AG04449 (cell line): ENCODE measurements around the gene DNAH5.

ENCODE experiments used
- CTCF ChIA-PET: fragments of 350-600 bp; formaldehyde crosslinking; extraction: SDS; loops from one replicate; lab custom pipeline; 2021; ENCODE audit warnings: antibody characterized with exemption; lab: Yijun Ruan, JAX
- POLR2A ChIA-PET: fragments of 400-600, 350-600 bp; formaldehyde crosslinking; extraction: SDS; loops from one replicate; lab custom pipeline; 2020; ENCODE audit warnings: antibody characterized with exemption, inconsistent platforms; lab: Yijun Ruan, JAX
- DNase-seq: peaks from one replicate; pipeline ENCODE4 v3.0.0-alpha.2; 2010; ENCODE audit warnings: low read depth, low spot score
- H3K4me3 ChIP-seq: 2 replicates; pipeline ENCODE4 v1.5.1; 2011; ENCODE audit warnings: low read depth, mild to moderate bottlenecking, control low read depth, low read length
- TF ChIP-seq, protein P1 (sequence below): IDR thresholded peaks from one replicate; pipeline ENCODE4 v1.5.1; 2011; ENCODE audit warnings: mild to moderate bottlenecking, moderate library complexity, low read length, control low read depth, inconsistent platforms; ENCODE audit not compliant: insufficient read depth; ENCODE audit errors: missing control alignments

Gene DNAH5, protein sequence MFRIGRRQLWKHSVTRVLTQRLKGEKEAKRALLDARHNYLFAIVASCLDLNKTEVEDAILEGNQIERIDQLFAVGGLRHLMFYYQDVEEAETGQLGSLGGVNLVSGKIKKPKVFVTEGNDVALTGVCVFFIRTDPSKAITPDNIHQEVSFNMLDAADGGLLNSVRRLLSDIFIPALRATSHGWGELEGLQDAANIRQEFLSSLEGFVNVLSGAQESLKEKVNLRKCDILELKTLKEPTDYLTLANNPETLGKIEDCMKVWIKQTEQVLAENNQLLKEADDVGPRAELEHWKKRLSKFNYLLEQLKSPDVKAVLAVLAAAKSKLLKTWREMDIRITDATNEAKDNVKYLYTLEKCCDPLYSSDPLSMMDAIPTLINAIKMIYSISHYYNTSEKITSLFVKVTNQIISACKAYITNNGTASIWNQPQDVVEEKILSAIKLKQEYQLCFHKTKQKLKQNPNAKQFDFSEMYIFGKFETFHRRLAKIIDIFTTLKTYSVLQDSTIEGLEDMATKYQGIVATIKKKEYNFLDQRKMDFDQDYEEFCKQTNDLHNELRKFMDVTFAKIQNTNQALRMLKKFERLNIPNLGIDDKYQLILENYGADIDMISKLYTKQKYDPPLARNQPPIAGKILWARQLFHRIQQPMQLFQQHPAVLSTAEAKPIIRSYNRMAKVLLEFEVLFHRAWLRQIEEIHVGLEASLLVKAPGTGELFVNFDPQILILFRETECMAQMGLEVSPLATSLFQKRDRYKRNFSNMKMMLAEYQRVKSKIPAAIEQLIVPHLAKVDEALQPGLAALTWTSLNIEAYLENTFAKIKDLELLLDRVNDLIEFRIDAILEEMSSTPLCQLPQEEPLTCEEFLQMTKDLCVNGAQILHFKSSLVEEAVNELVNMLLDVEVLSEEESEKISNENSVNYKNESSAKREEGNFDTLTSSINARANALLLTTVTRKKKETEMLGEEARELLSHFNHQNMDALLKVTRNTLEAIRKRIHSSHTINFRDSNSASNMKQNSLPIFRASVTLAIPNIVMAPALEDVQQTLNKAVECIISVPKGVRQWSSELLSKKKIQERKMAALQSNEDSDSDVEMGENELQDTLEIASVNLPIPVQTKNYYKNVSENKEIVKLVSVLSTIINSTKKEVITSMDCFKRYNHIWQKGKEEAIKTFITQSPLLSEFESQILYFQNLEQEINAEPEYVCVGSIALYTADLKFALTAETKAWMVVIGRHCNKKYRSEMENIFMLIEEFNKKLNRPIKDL (N-terminal part only)

DNA sequence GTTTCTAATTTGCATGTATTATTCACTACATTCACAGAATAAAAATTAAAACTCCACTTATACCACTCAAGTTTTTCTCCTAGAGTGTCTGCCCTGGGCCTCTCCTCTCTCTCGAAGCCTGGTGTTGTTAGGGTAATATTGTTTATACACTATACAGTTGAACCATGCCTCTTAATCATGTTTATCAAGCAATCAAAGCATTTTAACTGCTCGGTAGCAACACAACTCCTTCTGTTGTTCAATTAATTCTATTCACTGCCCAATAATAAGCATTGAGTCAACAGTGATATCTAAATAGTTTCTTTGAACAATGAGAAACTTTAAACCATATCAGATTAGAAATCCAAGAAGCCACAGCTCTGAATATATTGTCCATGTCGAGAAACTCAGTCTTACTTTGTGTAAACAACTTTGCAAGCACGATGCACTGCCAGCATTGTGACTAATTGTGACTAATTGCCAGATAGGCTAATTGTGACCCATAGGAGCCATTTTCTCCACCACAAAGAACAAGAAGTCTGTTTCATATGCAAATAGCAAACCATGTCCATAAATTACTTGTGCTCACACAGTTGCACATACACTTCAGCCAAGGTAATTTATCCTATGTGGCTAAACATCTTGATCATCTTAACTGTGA, at the start of gene DNAH5:
Gene DNAH5, minus strand, starts transcription at position 129 of the 640 bp plus-strand sequence. CDS start 250 bp downstream, outside the sequence.
- POLR2A ChIA-PET: no interaction called here
- DNase-seq: no peak
- TF ChIP-seq, protein P1, sequence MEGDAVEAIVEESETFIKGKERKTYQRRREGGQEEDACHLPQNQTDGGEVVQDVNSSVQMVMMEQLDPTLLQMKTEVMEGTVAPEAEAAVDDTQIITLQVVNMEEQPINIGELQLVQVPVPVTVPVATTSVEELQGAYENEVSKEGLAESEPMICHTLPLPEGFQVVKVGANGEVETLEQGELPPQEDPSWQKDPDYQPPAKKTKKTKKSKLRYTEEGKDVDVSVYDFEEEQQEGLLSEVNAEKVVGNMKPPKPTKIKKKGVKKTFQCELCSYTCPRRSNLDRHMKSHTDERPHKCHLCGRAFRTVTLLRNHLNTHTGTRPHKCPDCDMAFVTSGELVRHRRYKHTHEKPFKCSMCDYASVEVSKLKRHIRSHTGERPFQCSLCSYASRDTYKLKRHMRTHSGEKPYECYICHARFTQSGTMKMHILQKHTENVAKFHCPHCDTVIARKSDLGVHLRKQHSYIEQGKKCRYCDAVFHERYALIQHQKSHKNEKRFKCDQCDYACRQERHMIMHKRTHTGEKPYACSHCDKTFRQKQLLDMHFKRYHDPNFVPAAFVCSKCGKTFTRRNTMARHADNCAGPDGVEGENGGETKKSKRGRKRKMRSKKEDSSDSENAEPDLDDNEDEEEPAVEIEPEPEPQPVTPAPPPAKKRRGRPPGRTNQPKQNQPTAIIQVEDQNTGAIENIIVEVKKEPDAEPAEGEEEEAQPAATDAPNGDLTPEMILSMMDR: no peak

DNA sequence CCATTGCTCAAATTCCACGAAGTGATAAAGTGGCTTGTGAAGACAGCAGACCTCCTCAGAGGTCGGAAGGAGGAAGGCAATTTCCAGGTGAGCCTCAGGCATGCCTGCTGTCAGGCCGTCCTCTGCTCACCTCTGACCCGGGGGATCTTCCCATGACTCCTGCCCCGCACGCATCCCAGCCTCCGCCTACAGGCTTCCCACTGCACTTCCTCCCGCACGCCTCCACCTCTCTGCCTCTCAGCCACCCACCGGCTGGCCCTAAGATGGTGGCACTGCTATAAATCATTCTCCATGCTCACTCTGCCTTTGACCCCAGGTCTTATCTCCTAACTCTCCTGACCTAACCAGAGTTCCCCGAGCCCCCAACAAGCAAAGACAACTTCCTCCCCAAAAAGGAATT, 49.4 kb upstream of the DNAH5 start:
- no peak overlapping the region for H3K4me3 ChIP-seq
- CTCF ChIA-PET: interaction anchor here (1.0 to 5.3 kb wide), 5 partner anchors 12 to 655 kb away, joined by 3 to 32 read pairs (median 5); no protein-coding TSS in a partner anchor
- DNase-seq: no peak
- POLR2A ChIA-PET: interaction anchor here (0.7 kb wide), 1 partner anchor 44 kb away, joined by 3 read pairs; no protein-coding TSS in a partner anchor
- TF ChIP-seq, protein P1: no peak

More for the DNA sequence above, at the start of gene DNAH5:
- no peak within 1 kb of the TSS for H3K4me3 ChIP-seq
- CTCF ChIA-PET: interaction anchor here (1.1 kb wide), 1 partner anchor 12 kb away, joined by 3 read pairs; no protein-coding TSS in a partner anchor

DNA sequence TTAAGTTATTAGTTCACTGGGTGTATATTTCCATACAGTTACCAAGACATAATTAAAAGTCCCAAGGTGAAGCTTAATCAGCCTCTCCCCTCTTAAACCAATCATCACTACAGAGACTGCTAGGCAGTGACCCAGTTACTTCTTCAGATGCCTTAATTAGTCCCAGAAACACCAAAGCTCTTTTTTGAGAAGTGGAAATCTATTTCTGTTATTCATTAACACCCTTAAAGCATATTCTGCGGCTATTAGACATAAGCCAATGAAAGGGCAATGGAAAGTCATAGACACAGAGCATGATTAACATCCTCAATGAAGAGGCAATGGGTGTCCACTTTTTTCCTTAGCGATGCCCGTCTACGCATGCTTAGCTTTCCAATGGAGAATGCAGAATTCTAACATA, 48.3 kb upstream of the DNAH5 start:
- ChIA-PET CTCF (interaction anchor here (0.7 to 5.3 kb wide), 7 partner anchors 13 to 656 kb away, joined by 3 to 32 read pairs (median 4); no protein-coding TSS in a partner anchor), POLR2A (no interaction called here)
- TF ChIP-seq, protein P1: no peak
- DNase-seq: no peak
- H3K4me3 ChIP-seq: no peak overlapping the region

DNA sequence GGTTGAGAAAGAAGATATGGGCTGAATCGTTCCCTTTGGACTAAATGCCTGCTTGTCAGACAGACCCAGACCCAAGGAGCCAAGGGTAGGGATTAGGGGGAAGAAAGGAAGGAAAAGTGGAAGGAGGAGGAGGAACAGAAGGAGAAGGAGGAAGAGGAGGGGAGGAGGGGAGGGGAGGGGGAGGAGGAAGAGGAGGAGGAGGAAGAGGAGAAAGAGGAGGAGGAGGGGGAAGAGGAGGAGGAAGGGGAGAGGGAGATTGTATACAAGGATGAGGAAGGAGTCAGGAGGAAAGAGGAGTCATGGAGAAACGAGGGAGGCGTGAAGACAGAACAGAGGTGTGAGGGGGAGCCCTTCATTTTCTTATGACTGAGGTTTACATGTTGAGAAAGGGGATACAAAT, 46.9 kb upstream of the DNAH5 start:
- no peak overlapping the region for H3K4me3 ChIP-seq
- no peak for DNase-seq
- TF ChIP-seq, protein P1: no peak
- ChIA-PET CTCF (interaction anchor here (0.7 to 5.3 kb wide), 3 partner anchors 15 to 360 kb away, joined by 3 to 32 read pairs (median 3); no protein-coding TSS in a partner anchor), POLR2A (no interaction called here)

DNA sequence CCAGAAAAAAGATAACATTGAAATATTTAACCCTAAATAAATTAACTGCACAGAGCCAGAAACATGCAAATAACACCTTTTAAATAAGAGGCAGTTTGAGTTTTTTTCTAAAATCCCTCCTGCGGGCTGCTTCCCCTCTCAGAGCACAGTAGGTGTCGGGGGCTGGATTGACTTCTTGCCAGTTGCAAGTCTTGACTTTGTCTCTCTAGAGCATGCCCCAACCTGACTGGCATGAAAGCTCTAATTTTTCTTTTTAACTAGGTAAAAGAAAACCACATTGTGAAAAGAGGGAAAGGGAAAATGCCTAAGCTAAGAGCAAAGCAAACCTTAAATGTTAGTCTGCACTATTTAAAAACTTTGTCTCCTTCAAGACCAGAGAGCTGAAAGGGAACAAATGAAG, 46.4 kb upstream of the DNAH5 start:
- DNase-seq: no peak
- CTCF ChIA-PET: interaction anchor here (0.7 to 0.9 kb wide), 2 partner anchors 166 to 279 kb away, joined by 3 read pairs; no protein-coding TSS in a partner anchor
- POLR2A ChIA-PET: no interaction called here
- TF ChIP-seq, protein P1: no peak
- no peak overlapping the region for H3K4me3 ChIP-seq
